RWPE2 (cell line): ENCODE measurements around the gene COG8.
A peak's percentile ranks its signal among the peaks of the same experiment; 100 is the strongest.

Experiments
- ATAC-seq: fragments of 200-7000 bp; cut with Tn5 transposase; 3 replicates; pipeline ENCODE4 v1.9.1; 2021; ENCODE audit warnings: low read depth
- DNase-seq: peaks from one replicate; pipeline ENCODE4 v3.0.0-alpha.2; 2020; ENCODE audit warnings: low spot score
- H3K27ac ChIP-seq: fragments of 450-650 bp; 2 replicates; pipeline ENCODE4 v1.5.1; 2017; ENCODE audit warnings: mild to moderate bottlenecking; ENCODE audit not compliant: poor library complexity, severe bottlenecking
- H3K27me3 ChIP-seq: fragments of 250-450 bp; sonication (Bioruptor Pico); 2 replicates; pipeline ENCODE4 v1.5.1; 2021; ENCODE audit warnings: mild to moderate bottlenecking, moderate library complexity; ENCODE audit not compliant: insufficient read depth, poor library complexity, severe bottlenecking
- H3K36me3 ChIP-seq: fragments of 250-450 bp; sonication (Bioruptor Pico); 2 replicates; pipeline ENCODE4 v1.5.1; 2020; ENCODE audit warnings: low read depth, mild to moderate bottlenecking, moderate library complexity
- H3K4me1 ChIP-seq: fragments of 250-450 bp; sonication (Bioruptor Pico); 2 replicates; pipeline ENCODE4 v1.5.1; 2021; ENCODE audit warnings: mild to moderate bottlenecking, moderate library complexity; ENCODE audit not compliant: insufficient read depth, poor library complexity, severe bottlenecking
- H3K4me3 ChIP-seq: fragments of 250-450 bp; sonication (Bioruptor Pico); 2 replicates; pipeline ENCODE4 v1.5.1; 2021; ENCODE audit warnings: mild to moderate bottlenecking, moderate library complexity; ENCODE audit not compliant: severe bottlenecking
- H3K9me3 ChIP-seq: fragments of 250-450 bp; sonication (Bioruptor Pico); 2 replicates; pipeline ENCODE4 v1.5.1; 2021; ENCODE audit warnings: mild to moderate bottlenecking, moderate library complexity; ENCODE audit not compliant: severe bottlenecking
- CTCF ChIP-seq: fragments of 450-650 bp; IDR thresholded peaks from one replicate; pipeline ENCODE4 v1.5.1; 2017; ENCODE audit warnings: mild to moderate bottlenecking, moderate library complexity; ENCODE audit not compliant: poor library complexity, severe bottlenecking

COG8 gene

GRCh38 chr16:69318177-69318910 lies 21.0 kb downstream of the COG8 start:
- Histone ChIP-seq H3K36me3 (peaks cover 93% of the 10 kb centered on the region), H3K4me1 (no peaks in the 10 kb centered on the region), H3K27ac (no peak overlapping the region), H3K9me3 (no peaks in the 10 kb centered on the region), H3K4me3 (no peak overlapping the region), H3K27me3 (no peaks in the 10 kb centered on the region)
- ATAC-seq (0 out of 3 replicates have a peak, but pooled peaks have one; percentile 16), DNase-seq (no peak)
- TF ChIP-seq CTCF: no peak

GRCh38 chr16:69316595-69317034 lies 22.7 kb downstream of the COG8 start:
- H3K27me3 ChIP-seq: no peaks in the 10 kb centered on the region
- ATAC-seq (no peak), DNase-seq (no peak)
- H3K4me1 ChIP-seq: no peaks in the 10 kb centered on the region
- H3K27ac ChIP-seq: no peak overlapping the region
- no peaks in the 10 kb centered on the region for H3K9me3 ChIP-seq
- H3K36me3 ChIP-seq: peaks cover 85% of the 10 kb centered on the region
- H3K4me3 ChIP-seq: no peak overlapping the region
- TF ChIP-seq CTCF: no peak

- DNase-seq (no peak), ATAC-seq (no peak)
- no peaks in the 10 kb centered on the region for H3K27me3 ChIP-seq
- H3K9me3 ChIP-seq: no peaks in the 10 kb centered on the region
- TF ChIP-seq CTCF: no peak
- no peaks in the 10 kb centered on the region for H3K4me1 ChIP-seq
- no peak overlapping the region for H3K27ac ChIP-seq
- H3K4me3 ChIP-seq: no peak overlapping the region
- peaks cover 76% of the 10 kb centered on the region for H3K36me3 ChIP-seq
Measured at GRCh38 chr16:69315486-69316311, 23.7 kb downstream of the COG8 start.

GRCh38 chr16:69314534-69314933 lies 24.8 kb downstream of the COG8 start:
- no peak for ATAC-seq
- peaks cover 64% of the 10 kb centered on the region for H3K36me3 ChIP-seq
- H3K27me3 ChIP-seq: no peaks in the 10 kb centered on the region
- H3K9me3 ChIP-seq: no peaks in the 10 kb centered on the region
- no peaks in the 10 kb centered on the region for H3K4me1 ChIP-seq
- DNase-seq: no peak
- TF ChIP-seq CTCF: no peak
- H3K4me3 ChIP-seq: no peak overlapping the region
- no peak overlapping the region for H3K27ac ChIP-seq
